ENCODE measurements around the gene MRPL33.

MRPL33 gene

GRCh38 chr2:27823135-27823534 lies 51.6 kb downstream of the MRPL33 start:
- H3K4me1 ChIP-seq (ENCODE audit: control insufficient read depth in 1 of 2, insufficient read depth in 2 of 2, low read length in 2 of 2), result no peaks in the 10 kb centered on the region
- peaks cover 5% of the 10 kb centered on the region in 2 donors for H3K9me3 ChIP-seq (ENCODE audit: control insufficient read depth in 1 of 2, low read length in 2 of 2)
- no peak overlapping the region for H3K9ac ChIP-seq (ENCODE audit: low read depth in 1 of 2, low read length in 2 of 2)
- no peak overlapping the region for H3K27ac ChIP-seq (ENCODE audit: low read depth, low read length)
- H3K4me3 ChIP-seq (ENCODE audit: low read depth in 1 of 2, low read length in 2 of 2), result no peak overlapping the region
- peaks cover 4 to 17% of the 10 kb centered on the region in 2 donors for H3K36me3 ChIP-seq (ENCODE audit: control insufficient read depth in 1 of 2, insufficient read depth in 2 of 2, low read length in 2 of 2)
- H3K27me3 ChIP-seq (ENCODE audit: control insufficient read depth in 1 of 2, insufficient read depth in 2 of 2, low read length in 2 of 2), result no peaks in the 10 kb centered on the region

GRCh38 chr2:27823569-27823968 lies 52.0 kb downstream of the MRPL33 start:
- H3K4me3 ChIP-seq (ENCODE audit: low read depth in 1 of 2, low read length in 2 of 2), result no peak overlapping the region
- no peak overlapping the region for H3K9ac ChIP-seq (ENCODE audit: low read depth in 1 of 2, low read length in 2 of 2)
- no peak overlapping the region for H3K27ac ChIP-seq (ENCODE audit: low read depth, low read length)
- H3K9me3 ChIP-seq (ENCODE audit: control insufficient read depth in 1 of 2, low read length in 2 of 2), result peaks cover 5% of the 10 kb centered on the region in 2 donors
- H3K4me1 ChIP-seq (ENCODE audit: control insufficient read depth in 1 of 2, insufficient read depth in 2 of 2, low read length in 2 of 2), result no peaks in the 10 kb centered on the region
- no peaks in the 10 kb centered on the region for H3K27me3 ChIP-seq (ENCODE audit: control insufficient read depth in 1 of 2, insufficient read depth in 2 of 2, low read length in 2 of 2)
- peaks cover 4 to 17% of the 10 kb centered on the region in 2 donors for H3K36me3 ChIP-seq (ENCODE audit: control insufficient read depth in 1 of 2, insufficient read depth in 2 of 2, low read length in 2 of 2)

GRCh38 chr2:27824401-27824800 lies 52.9 kb downstream of the MRPL33 start:
- H3K4me3 ChIP-seq (ENCODE audit: low read depth in 1 of 2, low read length in 2 of 2), result no peak overlapping the region
- no peak overlapping the region for H3K27ac ChIP-seq (ENCODE audit: low read depth, low read length)
- no peak overlapping the region for H3K9ac ChIP-seq (ENCODE audit: low read depth in 1 of 2, low read length in 2 of 2)
- peaks cover 4 to 16% of the 10 kb centered on the region in 2 donors for H3K36me3 ChIP-seq (ENCODE audit: control insufficient read depth in 1 of 2, insufficient read depth in 2 of 2, low read length in 2 of 2)
- H3K4me1 ChIP-seq (ENCODE audit: control insufficient read depth in 1 of 2, insufficient read depth in 2 of 2, low read length in 2 of 2), result no peaks in the 10 kb centered on the region
- peaks cover 5% of the 10 kb centered on the region in 2 donors for H3K9me3 ChIP-seq (ENCODE audit: control insufficient read depth in 1 of 2, low read length in 2 of 2)
- no peaks in the 10 kb centered on the region for H3K27me3 ChIP-seq (ENCODE audit: control insufficient read depth in 1 of 2, insufficient read depth in 2 of 2, low read length in 2 of 2)

- Histone ChIP-seq H3K4me3 (ENCODE audit: low read depth in 1 of 2, low read length in 2 of 2) (no peak overlapping the region), H3K4me1 (ENCODE audit: control insufficient read depth in 1 of 2, insufficient read depth in 2 of 2, low read length in 2 of 2) (no peaks in the 10 kb centered on the region)
Observed at GRCh38 chr2:27828305-27828704, 56.8 kb downstream of the MRPL33 start.

More at GRCh38 chr2:27828305-27828704, 56.8 kb downstream of the MRPL33 start:
- peaks cover 5% of the 10 kb centered on the region in 2 donors for H3K9me3 ChIP-seq (ENCODE audit: control insufficient read depth in 1 of 2, low read length in 2 of 2)
- H3K27ac ChIP-seq (ENCODE audit: low read depth, low read length), result no peak overlapping the region
- H3K36me3 ChIP-seq (ENCODE audit: control insufficient read depth in 1 of 2, insufficient read depth in 2 of 2, low read length in 2 of 2), result peaks cover 11 to 32% of the 10 kb centered on the region in 2 donors
- no peak overlapping the region for H3K9ac ChIP-seq (ENCODE audit: low read depth in 1 of 2, low read length in 2 of 2)
- H3K27me3 ChIP-seq (ENCODE audit: control insufficient read depth in 1 of 2, insufficient read depth in 2 of 2, low read length in 2 of 2), result no peaks in the 10 kb centered on the region

All from duodenal mucosa (tissue), 2 donors.